Glutamatergic neuron (in vitro differentiated cells): ENCODE measurements around the gene CCNI2. TPM values are rescaled to one million over a fixed set of nuclear protein-coding genes. Genes with fewer than 3 reads are reported as not detected.

ENCODE experiments used
- DNase-seq: peaks from one replicate; pipeline ENCODE4 v3.0.0; 2022
- H3K27ac Mint-ChIP-seq: one replicate; pipeline ENCODE4 v1.8.0; 2020; ENCODE audit warnings: mild to moderate bottlenecking, mixed read lengths, inconsistent platforms; ENCODE audit not compliant: unreplicated experiment
- H3K27me3 Mint-ChIP-seq: one replicate; pipeline ENCODE4 v1.8.0; 2020; ENCODE audit warnings: mild to moderate bottlenecking, moderate library complexity, mixed read lengths, inconsistent platforms; ENCODE audit not compliant: unreplicated experiment
- H3K36me3 Mint-ChIP-seq: one replicate; pipeline ENCODE4 v1.8.0; 2020; ENCODE audit warnings: mild to moderate bottlenecking, mixed read lengths, inconsistent platforms; ENCODE audit not compliant: unreplicated experiment
- H3K4me1 Mint-ChIP-seq: one replicate; pipeline ENCODE4 v1.8.0; 2020; ENCODE audit warnings: mild to moderate bottlenecking, low read depth, mixed read lengths, inconsistent platforms; ENCODE audit not compliant: unreplicated experiment
- H3K4me3 Mint-ChIP-seq: one replicate; pipeline ENCODE4 v1.8.0; 2020; ENCODE audit warnings: mild to moderate bottlenecking, mixed read lengths, inconsistent platforms; ENCODE audit not compliant: unreplicated experiment
- H3K9me3 Mint-ChIP-seq: one replicate; pipeline ENCODE4 v1.8.0; 2020; ENCODE audit warnings: mild to moderate bottlenecking, moderate library complexity, mixed read lengths, inconsistent platforms; ENCODE audit not compliant: unreplicated experiment
- total RNA-seq: library from RNA; stranded (reverse); fragmentation: NEBNext Ultra II Directional; extraction: Animal tissue kit (Norgen Biotek cat#: 25700); gene quantifications from one replicate; pipeline ENCODE4 v1.2.1, GENCODE V29; 2021; ENCODE audit not compliant: unreplicated experiment
- TF ChIP-seq, protein P1 (sequence below): fragments of 200-600 bp; sonication (generic); IDR thresholded peaks from one replicate; pipeline ENCODE4 v1.5.0; 2021; ENCODE audit not compliant: partially characterized antibody, unreplicated experiment

CCNI2 gene
- total RNA-seq, 1 donor from 2014 or later: 0.17 TPM

DNA sequence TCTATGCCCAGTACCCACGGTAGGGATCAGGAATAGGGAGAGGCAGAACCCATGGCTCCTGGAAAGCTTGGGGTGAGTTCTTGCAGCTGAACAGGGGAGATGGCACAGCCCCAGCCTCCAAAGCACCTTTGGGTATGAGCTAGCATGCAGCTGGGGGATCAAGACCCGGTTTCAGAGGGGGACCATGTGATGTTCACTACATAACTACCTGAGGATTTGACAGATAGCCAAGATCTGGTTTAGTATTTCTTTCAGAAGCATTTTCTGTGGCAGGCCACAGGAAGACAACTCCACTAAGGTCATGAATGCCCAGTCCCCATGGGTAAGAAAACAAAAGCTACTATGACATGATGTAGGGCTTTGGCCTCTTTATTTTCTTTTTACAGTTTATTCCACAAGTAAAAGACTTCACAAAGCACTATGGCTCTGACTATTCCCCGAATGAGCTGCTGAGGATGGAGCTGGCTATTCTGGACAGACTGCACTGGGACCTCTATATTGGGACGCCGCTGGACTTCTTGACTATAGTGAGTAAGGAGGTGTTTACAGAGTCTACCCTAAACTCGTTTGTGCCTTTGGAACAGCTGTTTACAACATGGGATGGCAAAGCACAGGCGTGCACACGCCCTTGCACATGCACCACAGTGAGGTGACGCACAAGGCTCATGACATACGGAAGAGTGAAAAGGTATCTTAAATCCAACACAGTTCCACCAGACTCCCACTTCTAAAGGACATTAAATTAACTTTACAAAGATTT, 3.4 kb downstream of the CCNI2 start:
- TF ChIP-seq, protein P1, sequence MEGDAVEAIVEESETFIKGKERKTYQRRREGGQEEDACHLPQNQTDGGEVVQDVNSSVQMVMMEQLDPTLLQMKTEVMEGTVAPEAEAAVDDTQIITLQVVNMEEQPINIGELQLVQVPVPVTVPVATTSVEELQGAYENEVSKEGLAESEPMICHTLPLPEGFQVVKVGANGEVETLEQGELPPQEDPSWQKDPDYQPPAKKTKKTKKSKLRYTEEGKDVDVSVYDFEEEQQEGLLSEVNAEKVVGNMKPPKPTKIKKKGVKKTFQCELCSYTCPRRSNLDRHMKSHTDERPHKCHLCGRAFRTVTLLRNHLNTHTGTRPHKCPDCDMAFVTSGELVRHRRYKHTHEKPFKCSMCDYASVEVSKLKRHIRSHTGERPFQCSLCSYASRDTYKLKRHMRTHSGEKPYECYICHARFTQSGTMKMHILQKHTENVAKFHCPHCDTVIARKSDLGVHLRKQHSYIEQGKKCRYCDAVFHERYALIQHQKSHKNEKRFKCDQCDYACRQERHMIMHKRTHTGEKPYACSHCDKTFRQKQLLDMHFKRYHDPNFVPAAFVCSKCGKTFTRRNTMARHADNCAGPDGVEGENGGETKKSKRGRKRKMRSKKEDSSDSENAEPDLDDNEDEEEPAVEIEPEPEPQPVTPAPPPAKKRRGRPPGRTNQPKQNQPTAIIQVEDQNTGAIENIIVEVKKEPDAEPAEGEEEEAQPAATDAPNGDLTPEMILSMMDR: no peak
- H3K36me3 Mint-ChIP-seq: peaks cover 4% of the 10 kb centered on the region
- no peak overlapping the region for H3K4me3 Mint-ChIP-seq
- H3K27ac Mint-ChIP-seq: no peak overlapping the region
- H3K4me1 Mint-ChIP-seq: peaks cover 3% of the 10 kb centered on the region
- DNase-seq: no peak
- H3K27me3 Mint-ChIP-seq: peaks cover 12% of the 10 kb centered on the region
- H3K9me3 Mint-ChIP-seq: peaks cover 6% of the 10 kb centered on the region

DNA sequence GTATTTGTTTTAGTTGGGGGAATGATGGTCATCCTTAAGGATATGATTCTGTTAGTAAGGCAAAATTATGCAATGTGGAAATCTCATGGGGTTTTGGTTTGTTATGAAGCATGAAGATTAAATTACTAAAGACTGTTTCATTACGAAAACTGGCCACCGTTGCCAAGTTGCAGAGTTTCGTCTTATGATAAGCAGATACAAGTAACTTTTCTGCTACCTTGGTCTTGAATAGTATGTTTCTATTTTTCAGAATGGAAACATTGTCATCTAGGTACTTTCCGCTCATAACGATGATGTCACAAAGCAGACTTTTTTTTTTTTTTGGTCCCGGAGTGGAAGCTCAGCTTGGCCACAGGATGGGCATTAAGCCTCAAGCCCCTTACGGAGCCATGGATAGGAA, 4.2 kb downstream of the CCNI2 start:
- Mint-ChIP-seq H3K27ac (no peak overlapping the region), H3K4me3 (no peak overlapping the region), H3K27me3 (peaks cover 12% of the 10 kb centered on the region), H3K9me3 (peaks cover 6% of the 10 kb centered on the region), H3K4me1 (peaks cover 3% of the 10 kb centered on the region), H3K36me3 (peaks cover 4% of the 10 kb centered on the region)
- DNase-seq: no peak
- TF ChIP-seq, protein P1: no peak

DNA sequence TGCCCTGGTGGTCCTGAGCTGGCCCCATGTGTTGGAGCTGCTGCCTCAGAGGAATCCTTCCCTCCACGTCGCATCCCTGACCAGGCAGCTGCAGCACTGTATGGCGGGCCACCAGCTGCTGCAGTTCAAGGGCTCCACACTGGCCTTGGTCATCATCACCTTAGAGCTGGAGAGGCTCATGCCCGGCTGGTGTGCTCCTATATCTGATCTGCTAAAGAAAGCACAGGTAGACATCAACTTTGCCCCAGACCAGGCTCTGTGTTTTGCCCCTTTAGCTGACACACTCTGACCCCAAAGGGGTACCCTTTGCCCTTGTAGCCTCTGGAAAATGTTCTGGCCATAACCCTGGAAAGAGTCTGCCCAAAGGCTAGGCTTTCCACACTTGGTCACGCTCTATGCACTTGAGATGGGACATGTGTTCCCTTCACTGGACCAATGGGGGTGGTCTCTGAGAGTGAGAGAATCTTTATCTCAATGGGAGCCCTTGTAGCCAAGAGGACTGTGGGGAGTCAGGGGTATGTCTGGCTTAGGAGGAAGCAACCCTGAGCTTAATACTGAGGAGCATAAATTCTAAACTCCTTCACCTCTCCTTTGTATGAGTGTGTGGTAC, 4.8 kb downstream of the CCNI2 start:
- Mint-ChIP-seq H3K4me1 (peaks cover 3% of the 10 kb centered on the region), H3K27ac (no peak overlapping the region)
- TF ChIP-seq, protein P1: no peak

DNA sequence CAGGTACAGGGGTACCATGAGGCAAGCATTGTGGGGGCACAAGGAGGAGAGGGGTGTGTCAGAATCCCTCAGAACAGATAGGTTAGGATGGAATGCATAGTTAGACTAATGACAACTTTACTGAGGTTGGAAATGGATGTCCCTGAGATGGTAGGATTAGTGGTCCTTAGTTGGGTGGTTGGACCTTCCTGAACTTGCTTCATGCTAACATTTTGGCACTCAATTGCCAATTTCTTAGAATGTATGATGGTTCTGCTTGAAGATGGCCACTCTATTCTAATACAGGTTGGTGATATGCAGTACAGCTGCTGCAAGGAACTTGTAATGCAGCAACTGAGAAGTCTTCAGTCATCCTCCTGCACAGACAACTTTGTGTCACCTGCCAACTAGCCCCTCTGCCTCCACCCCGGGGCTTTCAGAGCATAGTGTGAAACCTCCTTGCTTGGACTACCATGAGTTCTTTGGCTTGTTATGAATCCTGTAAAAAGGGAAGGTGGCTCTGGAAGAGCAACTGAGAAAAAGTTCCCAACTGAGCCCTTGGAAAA, 5.4 kb downstream of the CCNI2 start:
- Mint-ChIP-seq H3K4me1 (peaks cover 3% of the 10 kb centered on the region), H3K27me3 (peaks cover 9% of the 10 kb centered on the region), H3K36me3 (peaks cover 4% of the 10 kb centered on the region), H3K9me3 (peaks cover 4% of the 10 kb centered on the region), H3K27ac (no peak overlapping the region), H3K4me3 (no peak overlapping the region)
- TF ChIP-seq, protein P1: no peak
- DNase-seq: no peak

More for the DNA sequence above, 4.8 kb downstream of the CCNI2 start:
- Mint-ChIP-seq H3K9me3 (peaks cover 4% of the 10 kb centered on the region), H3K4me3 (no peak overlapping the region), H3K27me3 (peaks cover 9% of the 10 kb centered on the region), H3K36me3 (peaks cover 4% of the 10 kb centered on the region)
- DNase-seq: no peak
